Fibroblast of lung (primary cell): ENCODE measurements around the gene TRIM46. TPM values are rescaled to one million over a fixed set of nuclear protein-coding genes. Genes with fewer than 3 reads are reported as not detected.
"Not testable (repeated sequence)": the region's sequence is repeated elsewhere in the genome, so short reads cannot be mapped to it uniquely, and the experiment has no call there.

ENCODE experiments used
- DNase-seq, 2 donors: peaks; one replicate each; pipeline versions ENCODE4 v3.0.0 to v3.0.0-alpha.2; 2010; ENCODE audit warnings: low read depth in 2 of 2
- H2AFZ ChIP-seq: 2 replicates; pipeline ENCODE4 v1.5.1; 2012; ENCODE audit warnings: low read length, control low read depth, inconsistent platforms
- H3K27ac ChIP-seq: 2 replicates; pipeline ENCODE4 v1.5.1; 2011; ENCODE audit warnings: low read length, control low read depth; ENCODE audit not compliant: insufficient read depth
- H3K27me3 ChIP-seq: 2 replicates; pipeline ENCODE4 v1.5.1; 2011; ENCODE audit warnings: mild to moderate bottlenecking, low read length; ENCODE audit not compliant: control insufficient read depth, insufficient read depth
- H3K36me3 ChIP-seq: 2 replicates; pipeline ENCODE4 v1.5.1; 2011; ENCODE audit warnings: low read length; ENCODE audit not compliant: control insufficient read depth, insufficient read depth
- H3K4me1 ChIP-seq: 2 replicates; pipeline ENCODE4 v1.5.1; 2011; ENCODE audit warnings: low read length; ENCODE audit not compliant: control insufficient read depth, insufficient read depth; ENCODE audit errors: extremely low read depth
- H3K4me2 ChIP-seq: 2 replicates; pipeline ENCODE4 v1.5.1; 2011; ENCODE audit warnings: low read length, control low read depth; ENCODE audit not compliant: insufficient read depth; ENCODE audit errors: extremely low read depth
- H3K4me3 ChIP-seq, 4 experiments: fragments of 200-600 bp in 1 of 4; sonication (generic) in 1 of 4; replicated peaks in 1 of 4; 2 replicates each; pipeline ENCODE4 v1.5.1; 2011 to 2016; ENCODE audit warnings: low read length in 4 of 4, low read depth in 3 of 4, mild to moderate bottlenecking in 3 of 4, control low read depth in 2 of 4, inconsistent platforms in 1 of 4, mixed read lengths in 1 of 4; ENCODE audit not compliant: insufficient read depth in 1 of 4; ENCODE audit errors: control extremely low read depth in 1 of 4
- H3K79me2 ChIP-seq: 2 replicates; pipeline ENCODE4 v1.5.1; 2012; ENCODE audit warnings: mild to moderate bottlenecking, low read length, inconsistent platforms; ENCODE audit not compliant: control insufficient read depth, insufficient read depth
- H3K9ac ChIP-seq: 2 replicates; pipeline ENCODE4 v1.5.1; 2011; ENCODE audit warnings: mild to moderate bottlenecking, low read length, control low read depth; ENCODE audit not compliant: insufficient read depth
- H3K9me3 ChIP-seq: 2 replicates; pipeline ENCODE4 v1.5.1; 2012; ENCODE audit warnings: low read depth, low read length; ENCODE audit not compliant: control insufficient read depth, insufficient read depth
- H4K20me1 ChIP-seq: 2 replicates; pipeline ENCODE4 v1.5.1; 2011; ENCODE audit warnings: low read length; ENCODE audit not compliant: control insufficient read depth, insufficient read depth; ENCODE audit errors: extremely low read depth
- EZH2 ChIP-seq: IDR thresholded peaks from 2 replicates; pipeline ENCODE4 v1.5.1; 2012; ENCODE audit warnings: low read length, control low read depth, mild to moderate bottlenecking; ENCODE audit errors: missing control alignments
- polyA plus RNA-seq, 2 donors: library from polyadenylated mRNA; depleted of rRNA in 1 of 2; stranded (reverse) in 1 of 2; unstranded in 1 of 2; fragments of >200 nt; gene quantifications; 2 replicates each; pipeline ENCODE4 v1.2.1, GENCODE V29; 2011 to 2012; ENCODE audit warnings: missing spikeins in 1 of 2
- total RNA-seq: library from RNA; depleted of rRNA; stranded (reverse); fragments of >200 nt; gene quantifications from 2 replicates; pipeline ENCODE4 v1.2.1, GENCODE V29; 2014
- TF ChIP-seq, protein P1 (sequence below), 2 donors: IDR thresholded peaks in 1 of 2; conservative IDR thresholded peaks in 1 of 2; 1 replicate in 1 of 2; 2 replicates in 1 of 2; pipeline ENCODE4 v1.5.1; 2011 to 2012; ENCODE audit warnings: low read length in 2 of 2, control low read depth in 1 of 2, inconsistent platforms in 1 of 2, low read depth in 1 of 2, mild to moderate bottlenecking in 1 of 2

Gene TRIM46
- total and polyA plus RNA-seq, 2 donors (not counting 1 experiment from before 2014, with no cell fraction given), result 1.9 to 4.0 TPM

GRCh38 chr1:155223047-155223446 is 49.4 kb downstream of the TRIM46 start:
- no peak overlapping the region for H2AFZ ChIP-seq
- no peaks in the 10 kb centered on the region for H3K9me3 ChIP-seq
- DNase-seq, result no peak
- no peaks in the 10 kb centered on the region for H3K27me3 ChIP-seq
- no peak overlapping the region for H3K4me2 ChIP-seq
- no peak overlapping the region for H3K27ac ChIP-seq
- H4K20me1 ChIP-seq, result no peaks in the 10 kb centered on the region
- no peak for TF ChIP-seq EZH2
- TF ChIP-seq, protein P1, sequence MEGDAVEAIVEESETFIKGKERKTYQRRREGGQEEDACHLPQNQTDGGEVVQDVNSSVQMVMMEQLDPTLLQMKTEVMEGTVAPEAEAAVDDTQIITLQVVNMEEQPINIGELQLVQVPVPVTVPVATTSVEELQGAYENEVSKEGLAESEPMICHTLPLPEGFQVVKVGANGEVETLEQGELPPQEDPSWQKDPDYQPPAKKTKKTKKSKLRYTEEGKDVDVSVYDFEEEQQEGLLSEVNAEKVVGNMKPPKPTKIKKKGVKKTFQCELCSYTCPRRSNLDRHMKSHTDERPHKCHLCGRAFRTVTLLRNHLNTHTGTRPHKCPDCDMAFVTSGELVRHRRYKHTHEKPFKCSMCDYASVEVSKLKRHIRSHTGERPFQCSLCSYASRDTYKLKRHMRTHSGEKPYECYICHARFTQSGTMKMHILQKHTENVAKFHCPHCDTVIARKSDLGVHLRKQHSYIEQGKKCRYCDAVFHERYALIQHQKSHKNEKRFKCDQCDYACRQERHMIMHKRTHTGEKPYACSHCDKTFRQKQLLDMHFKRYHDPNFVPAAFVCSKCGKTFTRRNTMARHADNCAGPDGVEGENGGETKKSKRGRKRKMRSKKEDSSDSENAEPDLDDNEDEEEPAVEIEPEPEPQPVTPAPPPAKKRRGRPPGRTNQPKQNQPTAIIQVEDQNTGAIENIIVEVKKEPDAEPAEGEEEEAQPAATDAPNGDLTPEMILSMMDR (conservative IDR thresholded peaks at IDR 0.05 in 1 of 2, IDR thresholded peaks at IDR 0.05 in 1 of 2; ENCODE audit: low read depth in 1 of 2, low read length in 2 of 2), result no peak
- H3K79me2 ChIP-seq, result peaks cover 11% of the 10 kb centered on the region
- H3K4me1 ChIP-seq, result peaks cover 16% of the 10 kb centered on the region
- H3K9ac ChIP-seq, result no peak overlapping the region
- no peak overlapping the region for H3K4me3 ChIP-seq
- no peaks in the 10 kb centered on the region for H3K36me3 ChIP-seq

DNA sequence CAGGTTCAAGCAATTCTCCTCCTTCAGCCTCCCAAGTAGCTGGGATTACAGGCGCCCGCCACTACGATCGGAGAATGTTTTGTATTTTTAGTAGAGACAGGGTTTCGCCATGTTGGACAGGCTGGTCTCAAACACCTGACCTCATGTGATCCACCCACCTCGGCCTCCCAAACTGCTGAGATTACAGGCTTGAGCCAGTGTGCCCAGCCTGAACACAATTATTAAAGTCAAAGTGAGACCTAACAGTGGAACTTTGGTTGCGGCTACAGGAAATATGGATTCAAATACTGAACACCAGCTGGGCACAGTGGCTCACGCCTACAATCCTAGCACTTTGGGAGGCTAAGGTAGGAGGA is 51.7 kb downstream of the TRIM46 start:
- H3K9ac ChIP-seq, H3K27me3 ChIP-seq, H3K9me3 ChIP-seq, H3K36me3 ChIP-seq, H3K4me2 ChIP-seq, H2AFZ ChIP-seq, DNase-seq, H4K20me1 ChIP-seq: not testable (repeated sequence)
- peak overlapping the region in 1 of 4 experiments; percentile 66 for H3K4me3 ChIP-seq
- peaks cover 18% of the 10 kb centered on the region for H3K4me1 ChIP-seq
- H3K27ac ChIP-seq, result peak overlapping the region; percentile 86
- peaks cover 11% of the 10 kb centered on the region for H3K79me2 ChIP-seq

DNA sequence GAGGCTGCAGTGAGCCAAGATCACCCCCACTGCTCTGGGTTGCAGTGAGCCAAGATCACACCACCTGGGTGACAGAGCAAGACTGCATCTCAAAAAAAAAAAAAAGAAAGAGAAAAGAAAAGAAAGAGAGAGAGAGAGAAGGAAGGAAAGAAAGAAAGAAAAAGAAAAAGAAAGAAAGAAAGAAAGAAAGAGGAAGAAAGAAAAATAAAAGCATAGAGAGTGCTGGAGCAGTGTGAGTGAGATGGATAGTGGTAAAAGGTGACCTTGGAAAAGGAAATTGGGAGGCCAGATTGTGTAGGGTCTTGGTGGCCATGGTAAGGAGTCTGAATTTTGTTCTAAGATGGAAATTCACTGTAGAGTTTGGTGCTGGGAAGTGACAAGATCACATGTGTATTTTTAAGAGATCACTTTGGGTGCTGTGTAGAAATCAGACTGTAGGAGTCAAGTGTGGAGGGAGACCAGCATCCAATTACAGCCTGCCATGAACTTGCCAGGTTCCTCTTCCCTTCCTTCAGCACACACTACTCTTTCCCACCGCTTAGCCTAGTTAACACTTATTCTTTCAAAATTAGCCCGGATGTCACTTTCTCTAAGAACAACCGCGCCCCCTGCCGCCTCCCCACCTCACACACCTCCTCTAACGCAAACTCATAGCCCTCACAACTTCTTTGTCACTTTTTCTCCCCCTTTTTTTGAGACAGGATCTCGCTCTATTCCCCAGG is 52.7 kb downstream of the TRIM46 start:
- Histone ChIP-seq H3K27me3 (no peaks in the 10 kb centered on the region), H3K27ac (peak overlapping the region; percentile 86), H4K20me1 (no peaks in the 10 kb centered on the region), H3K4me3 (peak overlapping the region; percentile 40 to 81 (median 63)), H3K36me3 (no peaks in the 10 kb centered on the region), H3K4me1 (peaks cover 18% of the 10 kb centered on the region), H2AFZ (no peak overlapping the region), H3K4me2 (peak overlapping the region; percentile 81), H3K9me3 (no peaks in the 10 kb centered on the region), H3K79me2 (peaks cover 11% of the 10 kb centered on the region), H3K9ac (peak overlapping the region; percentile 67)
- DNase-seq, result peak; percentile 78 to 80
- TF ChIP-seq, protein P1 (conservative IDR thresholded peaks at IDR 0.05 in 1 of 2, IDR thresholded peaks at IDR 0.05 in 1 of 2; ENCODE audit: low read depth in 1 of 2, low read length in 2 of 2), result peak; percentile 48 to 56
- no peak for TF ChIP-seq EZH2
